Duodenal mucosa (tissue), 2 donors: ENCODE data around the gene GPR173.

Experiments used
- H3K27ac ChIP-seq: one replicate; pipeline ENCODE4 v1.7.0; 2013; ENCODE audit warnings: low read depth, low read length
- H3K27me3 ChIP-seq, 2 donors: one replicate each; pipeline ENCODE4 v1.7.0; 2013; ENCODE audit warnings: low read length in 2 of 2, control low read depth in 1 of 2; ENCODE audit not compliant: insufficient read depth in 2 of 2, control insufficient read depth in 1 of 2
- H3K36me3 ChIP-seq, 2 donors: one replicate each; pipeline ENCODE4 v1.7.0; 2013; ENCODE audit warnings: low read length in 2 of 2, control low read depth in 1 of 2; ENCODE audit not compliant: insufficient read depth in 2 of 2, control insufficient read depth in 1 of 2
- H3K4me1 ChIP-seq, 2 donors: one replicate each; pipeline ENCODE4 v1.7.0; 2013; ENCODE audit warnings: low read length in 2 of 2, control low read depth in 1 of 2; ENCODE audit not compliant: insufficient read depth in 2 of 2, control insufficient read depth in 1 of 2
- H3K4me3 ChIP-seq, 2 donors: one replicate each; pipeline ENCODE4 v1.7.0; 2013; ENCODE audit warnings: low read length in 2 of 2, low read depth in 1 of 2
- H3K9ac ChIP-seq, 2 donors: one replicate each; pipeline ENCODE4 v1.7.0; 2013; ENCODE audit warnings: low read length in 2 of 2, low read depth in 1 of 2
- H3K9me3 ChIP-seq, 2 donors: one replicate each; pipeline ENCODE4 v1.7.0; 2013; ENCODE audit warnings: low read length in 2 of 2, control low read depth in 1 of 2; ENCODE audit not compliant: control insufficient read depth in 1 of 2

Gene GPR173

GRCh38 chrX:53078943-53079342 lies 30.4 kb downstream of the GPR173 start:
- Histone ChIP-seq H3K4me1 (peaks cover 0 to 10% of the 10 kb centered on the region in 2 donors), H3K27ac (no peak overlapping the region), H3K36me3 (no peaks in the 10 kb centered on the region), H3K4me3 (no peak overlapping the region), H3K9ac (no peak overlapping the region), H3K27me3 (no peaks in the 10 kb centered on the region), H3K9me3 (no peaks in the 10 kb centered on the region)

DNA sequence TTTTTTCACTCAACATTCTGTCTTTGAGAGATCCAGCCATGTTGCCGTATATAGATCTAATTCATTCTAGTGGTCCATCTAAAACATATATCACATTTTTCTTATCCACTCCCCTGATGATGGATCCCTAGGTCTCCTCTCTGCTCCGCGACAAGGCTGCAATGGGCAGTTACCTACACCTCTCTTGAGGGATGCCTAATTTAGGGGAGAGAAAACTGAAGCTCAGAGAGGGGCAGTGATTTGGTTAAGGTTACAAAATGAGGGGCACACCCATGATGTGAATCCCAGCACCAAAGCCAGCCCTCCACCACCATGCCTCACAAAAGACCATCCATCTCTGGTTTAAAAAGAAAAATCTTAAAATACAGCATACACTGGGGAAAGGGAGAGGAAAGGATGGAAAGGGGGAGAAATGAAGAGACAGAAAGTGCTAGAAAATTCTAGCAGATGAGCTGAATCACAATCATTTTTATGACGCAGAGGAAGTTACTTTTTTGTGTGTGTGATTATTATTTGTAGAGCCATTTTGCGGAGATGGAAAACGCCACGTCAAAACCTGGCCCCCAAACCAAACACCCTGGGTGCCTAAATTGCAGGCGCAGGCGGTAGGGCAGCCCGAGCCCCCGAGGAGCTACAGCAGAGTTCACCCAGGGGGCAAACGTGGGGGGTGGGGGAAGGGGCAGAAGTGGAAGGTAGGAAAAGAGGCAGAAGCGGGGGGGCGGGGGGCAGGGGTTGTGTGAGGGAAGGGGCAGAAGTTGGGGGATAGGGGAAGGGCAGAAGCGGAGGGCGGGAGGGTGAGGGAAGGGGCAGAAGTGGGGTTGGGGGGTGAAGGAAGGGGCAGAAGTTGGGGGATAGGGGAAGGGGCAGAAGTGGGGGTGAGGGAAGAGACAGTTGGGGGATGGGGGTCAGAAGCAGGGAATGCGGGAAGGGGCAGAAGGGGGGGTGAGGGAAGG lies 32.3 kb downstream of the GPR173 start:
- H3K36me3 ChIP-seq = peaks cover 0 to 9% of the 10 kb centered on the region in 2 donors
- H3K9me3 ChIP-seq = no peaks in the 10 kb centered on the region
- no peaks in the 10 kb centered on the region for H3K27me3 ChIP-seq
- peaks cover 0 to 11% of the 10 kb centered on the region in 2 donors for H3K4me1 ChIP-seq
- H3K9ac ChIP-seq = no peak overlapping the region
- no peak overlapping the region for H3K27ac ChIP-seq
- no peak overlapping the region for H3K4me3 ChIP-seq

- Histone ChIP-seq H3K4me3 (peak within 1 kb of the TSS; percentile 65 to 66), H3K27ac (peak within 1 kb of the TSS; percentile 70), H3K4me1 (peaks cover 0 to 11% of the 10 kb centered on the region in 2 donors), H3K36me3 (peaks cover 0 to 12% of the 10 kb centered on the region in 2 donors), H3K9ac (peak within 1 kb of the TSS; percentile 25 to 39), H3K9me3 (no peaks in the 10 kb centered on the region), H3K27me3 (no peaks in the 10 kb centered on the region)
These were observed 33.6 kb downstream of the GPR173 start, which contains the start of gene TSPYL2 for GRCh38 chrX:53081925-53082772. TSPYL2 (plus strand) TSS chrX:53082367; CDS start chrX:53082499, 132 bp downstream.

GRCh38 chrX:53082773-53083616 lies 34.4 kb downstream of the GPR173 start:
- Histone ChIP-seq H3K36me3 (peaks cover 0 to 12% of the 10 kb centered on the region in 2 donors), H3K9ac (peak overlapping the region; percentile 25 to 39), H3K27ac (peak overlapping the region; percentile 70), H3K4me1 (peaks cover 0 to 11% of the 10 kb centered on the region in 2 donors), H3K4me3 (peak overlapping the region; percentile 65 to 66), H3K9me3 (no peaks in the 10 kb centered on the region), H3K27me3 (no peaks in the 10 kb centered on the region)

GRCh38 chrX:53084043-53084570 lies 35.5 kb downstream of the GPR173 start:
- Histone ChIP-seq H3K27me3 (no peaks in the 10 kb centered on the region), H3K9me3 (no peaks in the 10 kb centered on the region), H3K27ac (no peak overlapping the region), H3K36me3 (peaks cover 0 to 12% of the 10 kb centered on the region in 2 donors), H3K4me3 (peak overlapping the region; percentile 65 to 66), H3K9ac (no peak overlapping the region), H3K4me1 (peaks cover 0 to 11% of the 10 kb centered on the region in 2 donors)

DNA sequence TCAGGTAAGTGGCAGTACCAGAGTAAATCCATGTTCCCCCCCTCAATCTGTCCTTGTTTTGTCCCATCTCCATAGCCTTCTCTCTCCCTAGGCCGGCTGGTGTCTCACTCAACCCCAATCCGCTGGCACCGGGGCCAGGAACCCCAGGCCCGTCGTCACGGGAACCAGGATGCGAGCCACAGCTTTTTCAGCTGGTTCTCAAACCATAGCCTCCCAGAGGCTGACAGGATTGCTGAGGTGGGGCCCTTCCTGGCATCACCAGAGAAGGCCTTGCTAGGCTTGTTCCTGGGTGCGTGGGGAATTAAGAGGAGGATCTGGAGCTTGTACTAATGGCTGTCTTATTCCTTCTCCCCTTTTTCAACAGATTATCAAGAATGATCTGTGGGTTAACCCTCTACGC lies 36.3 kb downstream of the GPR173 start:
- Histone ChIP-seq H3K4me3 (no peak overlapping the region), H3K4me1 (peaks cover 0 to 11% of the 10 kb centered on the region in 2 donors)

DNA sequence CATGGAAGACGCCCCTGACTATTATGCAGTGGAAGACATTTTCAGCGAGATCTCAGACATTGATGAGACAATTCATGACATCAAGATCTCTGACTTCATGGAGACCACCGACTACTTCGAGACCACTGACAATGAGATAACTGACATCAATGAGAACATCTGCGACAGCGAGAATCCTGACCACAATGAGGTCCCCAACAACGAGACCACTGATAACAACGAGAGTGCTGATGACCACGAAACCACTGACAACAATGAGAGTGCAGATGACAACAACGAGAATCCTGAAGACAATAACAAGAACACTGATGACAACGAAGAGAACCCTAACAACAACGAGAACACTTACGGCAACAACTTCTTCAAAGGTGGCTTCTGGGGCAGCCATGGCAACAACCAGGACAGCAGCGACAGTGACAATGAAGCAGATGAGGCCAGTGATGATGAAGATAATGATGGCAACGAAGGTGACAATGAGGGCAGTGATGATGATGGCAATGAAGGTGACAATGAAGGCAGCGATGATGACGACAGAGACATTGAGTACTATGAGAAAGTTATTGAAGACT lies 37.2 kb downstream of the GPR173 start:
- no peak overlapping the region for H3K9ac ChIP-seq
- H3K27me3 ChIP-seq = no peaks in the 10 kb centered on the region
- H3K4me3 ChIP-seq = no peak overlapping the region
- H3K36me3 ChIP-seq = peaks cover 0 to 12% of the 10 kb centered on the region in 2 donors
- no peak overlapping the region for H3K27ac ChIP-seq
- peaks cover 0 to 11% of the 10 kb centered on the region in 2 donors for H3K4me1 ChIP-seq
- no peaks in the 10 kb centered on the region for H3K9me3 ChIP-seq

More for the DNA sequence above, 36.3 kb downstream of the GPR173 start:
- Histone ChIP-seq H3K9me3 (no peaks in the 10 kb centered on the region), H3K36me3 (peaks cover 0 to 12% of the 10 kb centered on the region in 2 donors), H3K9ac (peak overlapping the region in 1 of 2 donors; percentile 18), H3K27me3 (no peaks in the 10 kb centered on the region), H3K27ac (no peak overlapping the region)

- Histone ChIP-seq H3K9me3 (no peaks in the 10 kb centered on the region), H3K4me1 (peaks cover 0 to 11% of the 10 kb centered on the region in 2 donors), H3K4me3 (no peak overlapping the region), H3K27ac (no peak overlapping the region), H3K27me3 (no peaks in the 10 kb centered on the region), H3K36me3 (peaks cover 0 to 12% of the 10 kb centered on the region in 2 donors), H3K9ac (no peak overlapping the region)
These were observed 37.9 kb downstream of the GPR173 start for GRCh38 chrX:53086464-53086863.

- Histone ChIP-seq H3K36me3 (peaks cover 0 to 12% of the 10 kb centered on the region in 2 donors), H3K9me3 (no peaks in the 10 kb centered on the region), H3K4me1 (peaks cover 0 to 11% of the 10 kb centered on the region in 2 donors), H3K27ac (no peak overlapping the region), H3K27me3 (no peaks in the 10 kb centered on the region), H3K9ac (no peak overlapping the region), H3K4me3 (no peak overlapping the region)
These were observed 38.8 kb downstream of the GPR173 start for GRCh38 chrX:53087388-53087831.
